ENCODE data around the gene LARGE1. TPM values are rescaled to one million over a fixed set of nuclear protein-coding genes. Genes with fewer than 3 reads are reported as not detected.

LARGE1 gene
- total RNA-seq, 1 experiment from 2014 or later = 2.5 TPM

- TF ChIP-seq SIN3A (IDR thresholded peaks at IDR 0.05; ENCODE audit: borderline replicate concordance, insufficient read depth, low read depth, low read length) (no peak), POLR2AphosphoS5 (IDR thresholded peaks at IDR 0.05; ENCODE audit: low read depth, low read length) (no peak), TCF7L2 (IDR thresholded peaks at IDR 0.05; ENCODE audit: low read depth, low read length) (no peak), CTCF (IDR thresholded peaks at IDR 0.05) (no peak)
- TF ChIP-seq, protein P1, sequence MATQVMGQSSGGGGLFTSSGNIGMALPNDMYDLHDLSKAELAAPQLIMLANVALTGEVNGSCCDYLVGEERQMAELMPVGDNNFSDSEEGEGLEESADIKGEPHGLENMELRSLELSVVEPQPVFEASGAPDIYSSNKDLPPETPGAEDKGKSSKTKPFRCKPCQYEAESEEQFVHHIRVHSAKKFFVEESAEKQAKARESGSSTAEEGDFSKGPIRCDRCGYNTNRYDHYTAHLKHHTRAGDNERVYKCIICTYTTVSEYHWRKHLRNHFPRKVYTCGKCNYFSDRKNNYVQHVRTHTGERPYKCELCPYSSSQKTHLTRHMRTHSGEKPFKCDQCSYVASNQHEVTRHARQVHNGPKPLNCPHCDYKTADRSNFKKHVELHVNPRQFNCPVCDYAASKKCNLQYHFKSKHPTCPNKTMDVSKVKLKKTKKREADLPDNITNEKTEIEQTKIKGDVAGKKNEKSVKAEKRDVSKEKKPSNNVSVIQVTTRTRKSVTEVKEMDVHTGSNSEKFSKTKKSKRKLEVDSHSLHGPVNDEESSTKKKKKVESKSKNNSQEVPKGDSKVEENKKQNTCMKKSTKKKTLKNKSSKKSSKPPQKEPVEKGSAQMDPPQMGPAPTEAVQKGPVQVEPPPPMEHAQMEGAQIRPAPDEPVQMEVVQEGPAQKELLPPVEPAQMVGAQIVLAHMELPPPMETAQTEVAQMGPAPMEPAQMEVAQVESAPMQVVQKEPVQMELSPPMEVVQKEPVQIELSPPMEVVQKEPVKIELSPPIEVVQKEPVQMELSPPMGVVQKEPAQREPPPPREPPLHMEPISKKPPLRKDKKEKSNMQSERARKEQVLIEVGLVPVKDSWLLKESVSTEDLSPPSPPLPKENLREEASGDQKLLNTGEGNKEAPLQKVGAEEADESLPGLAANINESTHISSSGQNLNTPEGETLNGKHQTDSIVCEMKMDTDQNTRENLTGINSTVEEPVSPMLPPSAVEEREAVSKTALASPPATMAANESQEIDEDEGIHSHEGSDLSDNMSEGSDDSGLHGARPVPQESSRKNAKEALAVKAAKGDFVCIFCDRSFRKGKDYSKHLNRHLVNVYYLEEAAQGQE (IDR thresholded peaks at IDR 0.05; ENCODE audit: insufficient read depth in 1 of 2, low read depth in 2 of 2, low read length in 1 of 2) = no peak
- intact Hi-C loops (cut with micrococcal nuclease; ENCODE audit: unreplicated experiment) (no loop called here), in situ Hi-C loops (cut with HindIII; ENCODE audit: low pct_unique_long_range_greater_than_20kb, low sequenced_read_pairs) (no loop called here)
Observed at GRCh38 chr22:33828302-33828701, 92.0 kb downstream of the LARGE1 start.

DNA sequence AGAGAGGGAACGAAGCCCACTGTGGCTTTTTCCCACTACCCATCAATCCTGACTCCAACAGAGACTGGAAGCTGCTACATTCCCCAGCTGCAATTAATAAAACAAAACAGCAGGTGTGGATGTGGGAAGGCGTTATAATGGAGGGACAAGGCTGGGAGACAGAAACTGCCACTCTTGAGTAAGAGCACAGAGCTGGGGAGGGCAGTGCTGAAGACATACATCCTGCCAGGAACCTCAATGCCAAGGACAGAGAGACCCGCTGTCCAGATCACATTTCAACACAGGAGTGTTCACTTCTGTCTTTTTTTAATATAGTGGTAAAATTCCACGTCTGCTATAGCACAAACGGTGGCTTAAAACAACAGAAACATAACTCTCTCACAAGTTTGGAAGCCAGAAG is 94.5 kb downstream of the LARGE1 start:
- CTCF ChIA-PET = no interaction called here
- in situ Hi-C loops (cut with HindIII; ENCODE audit: low pct_unique_long_range_greater_than_20kb, low sequenced_read_pairs) (no loop called here), intact Hi-C loops (cut with micrococcal nuclease; ENCODE audit: unreplicated experiment) (no loop called here)
- DNase-seq (ENCODE audit: low read depth, low spot score) (no peak), ATAC-seq (no peak)
- no peaks in the 10 kb centered on the region for H3K4me1 ChIP-seq (ENCODE audit: control insufficient read depth, insufficient read depth, low read length)
- no peak overlapping the region for H3K27ac ChIP-seq (ENCODE audit: low read length)
- no peak overlapping the region for H3K4me3 ChIP-seq (ENCODE audit: low read depth in 2 of 2, low read length in 2 of 2)
- TF ChIP-seq POLR2AphosphoS5 (IDR thresholded peaks at IDR 0.05; ENCODE audit: low read depth, low read length) (no peak), SIN3A (IDR thresholded peaks at IDR 0.05; ENCODE audit: borderline replicate concordance, insufficient read depth, low read depth, low read length) (no peak), CTCF (IDR thresholded peaks at IDR 0.05) (no peak), TCF7L2 (IDR thresholded peaks at IDR 0.05; ENCODE audit: low read depth, low read length) (no peak)
- TF ChIP-seq, protein P1 (IDR thresholded peaks at IDR 0.05; ENCODE audit: insufficient read depth in 1 of 2, low read depth in 2 of 2, low read length in 1 of 2) = no peak
- no peaks in the 10 kb centered on the region for H3K36me3 ChIP-seq (ENCODE audit: control insufficient read depth, insufficient read depth, low read length)
- POLR2A ChIA-PET = no interaction called here
- no peaks in the 10 kb centered on the region for H3K27me3 ChIP-seq (ENCODE audit: control insufficient read depth, insufficient read depth, low read length)
- BruUV-seq (replicated peaks) = no TSS peak
- H3K9me3 ChIP-seq (ENCODE audit: control insufficient read depth, insufficient read depth, low read depth, low read length) = no peaks in the 10 kb centered on the region

More at GRCh38 chr22:33828302-33828701, 92.0 kb downstream of the LARGE1 start:
- CTCF ChIA-PET = no interaction called here
- H3K27ac ChIP-seq (ENCODE audit: low read length) = no peak overlapping the region
- POLR2A ChIA-PET = no interaction called here
- H3K4me3 ChIP-seq (ENCODE audit: low read depth in 2 of 2, low read length in 2 of 2) = no peak overlapping the region
- H3K9me3 ChIP-seq (ENCODE audit: control insufficient read depth, insufficient read depth, low read depth, low read length) = no peaks in the 10 kb centered on the region
- H3K36me3 ChIP-seq (ENCODE audit: control insufficient read depth, insufficient read depth, low read length) = no peaks in the 10 kb centered on the region
- H3K4me1 ChIP-seq (ENCODE audit: control insufficient read depth, insufficient read depth, low read length) = no peaks in the 10 kb centered on the region
- no peak for DNase-seq (ENCODE audit: low read depth, low spot score)
- H3K27me3 ChIP-seq (ENCODE audit: control insufficient read depth, insufficient read depth, low read length) = no peaks in the 10 kb centered on the region
- BruUV-seq (replicated peaks) = no TSS peak
- no peak for ATAC-seq

All from Panc1 (cell line).